ENCODE results near the gene RELA.
"Not testable (repeated sequence)": the region's sequence is repeated elsewhere in the genome, so short reads cannot be mapped to it uniquely, and the experiment has no call there.

The RELA gene

GRCh38 chr11:65642014-65642671 is 20.6 kb downstream of the RELA start:
- no peak for TF ChIP-seq CTCF (IDR thresholded peaks at IDR 0.05; ENCODE audit: borderline replicate concordance, control extremely low read depth, extremely low read depth, insufficient read depth, missing control alignments)
- no peak for DNase-seq (ENCODE audit: low spot score)
- in situ Hi-C loops (cut with MboI; ENCODE audit: low sequenced_read_pairs, unreplicated experiment), result no loop called here

- in situ Hi-C loops (cut with MboI; ENCODE audit: low sequenced_read_pairs, unreplicated experiment), result no loop called here
- no peak for DNase-seq (ENCODE audit: low spot score)
- TF ChIP-seq CTCF (IDR thresholded peaks at IDR 0.05; ENCODE audit: borderline replicate concordance, control extremely low read depth, extremely low read depth, insufficient read depth, missing control alignments), result no peak
Measured at GRCh38 chr11:65641297-65642013, 21.3 kb downstream of the RELA start.

- DNase-seq (ENCODE audit: low spot score), result peak; percentile 54
- in situ Hi-C loops (cut with MboI; ENCODE audit: low sequenced_read_pairs, unreplicated experiment), result no loop called here
- no peak for TF ChIP-seq CTCF (IDR thresholded peaks at IDR 0.05; ENCODE audit: borderline replicate concordance, control extremely low read depth, extremely low read depth, insufficient read depth, missing control alignments)
Measured at GRCh38 chr11:65640483-65641296, 22.0 kb downstream of the RELA start.

GRCh38 chr11:65639623-65640482 is 22.9 kb downstream of the RELA start:
- in situ Hi-C loops (cut with MboI; ENCODE audit: low sequenced_read_pairs, unreplicated experiment), result no loop called here

GRCh38 chr11:65639228-65639597 is 23.5 kb downstream of the RELA start:
- in situ Hi-C loops (cut with MboI; ENCODE audit: low sequenced_read_pairs, unreplicated experiment); DNase-seq (ENCODE audit: low spot score): not testable (repeated sequence)

More at GRCh38 chr11:65639623-65640482, 22.9 kb downstream of the RELA start:
- peak; percentile 81 for DNase-seq (ENCODE audit: low spot score)
- TF ChIP-seq CTCF (IDR thresholded peaks at IDR 0.05; ENCODE audit: borderline replicate concordance, control extremely low read depth, extremely low read depth, insufficient read depth, missing control alignments), result no peak

- DNase-seq (ENCODE audit: low spot score), result peak; percentile 92
- TF ChIP-seq CTCF (IDR thresholded peaks at IDR 0.05; ENCODE audit: borderline replicate concordance, control extremely low read depth, extremely low read depth, insufficient read depth, missing control alignments), result peak; percentile 36
- in situ Hi-C loops (cut with MboI; ENCODE audit: low sequenced_read_pairs, unreplicated experiment), result no loop called here
Measured at GRCh38 chr11:65637794-65638419, 24.8 kb downstream of the RELA start, which contains the start of gene SIPA1. SIPA1 (plus strand) TSS chr11:65638101; CDS start chr11:65640922, 2,821 bp downstream.
